GM18511 (cell line): ENCODE measurements around the gene SH3GL3.

Experiments
- ATAC-seq: cut with Tn5 transposase; IDR thresholded peaks from one replicate; pipeline ENCODE4 v1.9.1; 2021; ENCODE audit warnings: mild to moderate bottlenecking, moderate library complexity; ENCODE audit not compliant: unreplicated experiment

The SH3GL3 gene

GRCh38 chr15:83565138-83565537, 118.0 kb downstream of the SH3GL3 start:
- ATAC-seq = no peak

GRCh38 chr15:83565553-83566159, 118.5 kb downstream of the SH3GL3 start:
- no peak for ATAC-seq

GRCh38 chr15:83567318-83567717, 120.2 kb downstream of the SH3GL3 start:
- no peak for ATAC-seq

GRCh38 chr15:83569341-83569740, 122.2 kb downstream of the SH3GL3 start:
- no peak for ATAC-seq

GRCh38 chr15:83570756-83571155, 123.6 kb downstream of the SH3GL3 start:
- no peak for ATAC-seq

GRCh38 chr15:83571820-83572707, 124.9 kb downstream of the SH3GL3 start:
- no peak for ATAC-seq

GRCh38 chr15:83574345-83574744, 127.2 kb downstream of the SH3GL3 start:
- ATAC-seq = no peak

- no peak for ATAC-seq
Observed at GRCh38 chr15:83578691-83579090, 131.6 kb downstream of the SH3GL3 start.

- ATAC-seq = no peak
Observed at GRCh38 chr15:83581381-83581780, 134.2 kb downstream of the SH3GL3 start.

GRCh38 chr15:83582381-83582780, 135.2 kb downstream of the SH3GL3 start:
- no peak for ATAC-seq

- no peak for ATAC-seq
Observed at GRCh38 chr15:83585601-83586335, 138.6 kb downstream of the SH3GL3 start.

GRCh38 chr15:83587091-83587490, 139.9 kb downstream of the SH3GL3 start:
- ATAC-seq = no peak

GRCh38 chr15:83588441-83588840, 141.3 kb downstream of the SH3GL3 start:
- no peak for ATAC-seq

- no peak for ATAC-seq
Observed at GRCh38 chr15:83592370-83593040, 145.4 kb downstream of the SH3GL3 start.

GRCh38 chr15:83595191-83595590, 148.1 kb downstream of the SH3GL3 start:
- ATAC-seq = no peak

- ATAC-seq = no peak
Observed at GRCh38 chr15:83598031-83598430, 150.9 kb downstream of the SH3GL3 start.

GRCh38 chr15:83602021-83602420, 154.9 kb downstream of the SH3GL3 start:
- ATAC-seq = no peak

GRCh38 chr15:83604549-83604948, 157.4 kb downstream of the SH3GL3 start:
- no peak for ATAC-seq

- no peak for ATAC-seq
Observed at GRCh38 chr15:83605111-83605945, 158.2 kb downstream of the SH3GL3 start.

- ATAC-seq = no peak
Observed at GRCh38 chr15:83610132-83610531, 163.0 kb downstream of the SH3GL3 start.
